Measurements from ENCODE around the gene DPP6.

DPP6 gene

DNA sequence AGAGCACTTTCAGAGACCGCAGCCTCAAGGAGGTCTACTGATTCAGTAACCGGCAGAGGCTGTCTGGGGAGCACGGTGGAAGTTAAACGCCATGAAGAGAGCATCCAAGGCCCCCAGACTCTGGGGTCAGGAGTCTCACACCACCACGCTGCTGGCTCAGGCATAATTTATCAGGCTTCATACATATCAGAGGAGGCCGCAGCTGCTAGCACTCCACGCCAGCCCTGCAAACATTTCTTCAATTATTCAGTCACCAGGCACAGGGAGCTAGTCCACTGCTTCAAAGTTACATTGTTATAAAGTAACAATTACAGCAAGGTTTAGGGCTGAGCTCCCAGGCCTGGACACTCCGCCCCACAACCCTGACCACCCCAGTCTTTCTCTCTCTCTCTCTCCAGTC is 852.9 kb downstream of the DPP6 start:
- no peak for DNase-seq

- DNase-seq, result no peak
Measured at GRCh38 chr7:154905615-154906014, 853.4 kb downstream of the DPP6 start.

DNA sequence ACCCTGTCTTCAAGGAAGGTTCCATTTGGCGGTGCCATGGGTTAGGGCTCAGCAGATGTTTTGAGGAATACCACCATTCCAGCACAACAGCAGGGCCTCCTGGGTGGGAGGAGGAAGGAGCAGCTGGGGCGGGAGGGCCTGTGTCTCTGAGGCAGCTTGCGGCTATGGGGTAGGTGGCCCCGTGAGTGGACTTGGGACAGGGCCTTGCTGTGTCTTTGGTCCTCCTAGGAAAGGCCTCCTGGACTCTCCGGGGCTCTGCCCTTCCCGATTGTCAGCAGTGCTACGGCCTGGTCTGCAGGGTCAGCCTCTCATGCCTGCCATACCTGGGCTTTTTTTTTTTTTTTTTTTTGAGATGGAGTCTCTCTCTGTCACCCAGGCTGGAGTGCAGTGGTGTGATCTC is 854.0 kb downstream of the DPP6 start:
- DNase-seq, result no peak

DNA sequence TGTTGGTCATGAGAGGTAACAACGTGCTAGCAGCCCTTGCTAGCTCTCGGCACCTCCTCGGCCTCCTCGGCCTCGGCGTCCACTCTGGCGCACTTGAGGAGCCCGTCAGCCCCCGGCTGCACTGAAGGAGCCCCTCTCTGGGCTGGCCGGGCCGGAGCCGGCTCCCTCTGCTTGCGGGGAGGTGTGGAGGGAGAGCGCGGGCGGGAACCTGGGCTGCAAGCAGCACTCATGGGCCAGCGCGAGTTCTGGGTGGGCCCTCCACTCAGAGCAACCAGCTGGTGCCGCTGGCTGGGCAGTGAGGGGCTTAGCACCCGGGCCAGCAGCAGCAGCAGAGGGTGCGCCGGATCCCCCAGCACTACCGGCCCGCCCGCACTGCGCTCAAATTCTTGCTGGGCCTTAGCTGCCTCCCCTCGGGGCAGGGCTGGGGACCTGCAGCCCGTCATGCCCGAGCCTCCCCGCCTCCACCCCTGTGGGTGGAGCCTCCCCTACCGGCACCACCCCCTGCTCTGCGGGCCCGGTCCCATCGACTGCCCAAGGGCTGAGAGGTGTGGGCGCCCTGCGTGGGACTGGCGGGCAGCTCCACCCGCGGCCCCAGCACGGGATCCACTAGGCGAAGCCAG is 854.6 kb downstream of the DPP6 start:
- DNase-seq, result no peak

GRCh38 chr7:154907651-154908620 is 855.7 kb downstream of the DPP6 start:
- DNase-seq, result no peak

DNA sequence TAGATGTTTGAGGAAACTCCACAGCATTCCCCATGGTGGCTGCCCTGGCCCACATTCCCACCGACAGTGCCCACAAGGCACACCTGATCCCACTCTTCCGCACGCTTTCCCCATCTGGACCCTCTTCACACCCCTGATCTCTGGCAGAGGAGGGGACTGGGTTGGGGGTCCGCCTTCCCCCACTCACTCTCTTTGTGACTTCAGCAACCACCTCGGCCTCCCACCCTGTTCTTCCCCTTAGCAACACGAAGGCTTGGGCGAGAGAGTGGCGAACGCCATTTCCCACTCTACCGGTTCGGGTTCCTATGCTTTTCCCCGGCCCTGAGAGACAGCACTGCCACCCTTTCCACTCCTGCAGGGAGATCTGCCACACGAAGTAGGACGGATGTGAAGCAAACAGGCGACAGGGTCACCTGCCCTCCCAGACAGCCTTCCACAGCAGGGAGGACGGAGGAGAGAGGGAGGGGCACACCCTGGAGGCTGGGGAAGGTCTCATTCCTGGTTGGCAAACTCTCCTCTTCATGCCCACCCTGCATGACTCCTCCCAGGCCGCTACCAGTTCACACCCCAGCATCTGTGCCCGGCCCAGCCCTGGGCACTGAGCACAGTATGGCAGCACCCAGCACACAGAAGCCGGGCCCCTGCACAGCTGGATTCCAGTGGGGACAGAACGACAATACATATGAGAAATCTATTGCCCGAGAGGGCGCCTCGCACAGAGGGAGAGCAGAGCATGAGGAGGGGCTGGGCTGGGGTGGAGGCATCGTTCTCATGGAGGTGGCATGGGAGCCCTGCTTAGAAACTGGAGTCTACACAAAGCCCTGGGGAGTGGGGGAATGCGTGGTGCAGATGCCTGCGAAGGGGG is 857.3 kb downstream of the DPP6 start:
- no peak for DNase-seq

DNA sequence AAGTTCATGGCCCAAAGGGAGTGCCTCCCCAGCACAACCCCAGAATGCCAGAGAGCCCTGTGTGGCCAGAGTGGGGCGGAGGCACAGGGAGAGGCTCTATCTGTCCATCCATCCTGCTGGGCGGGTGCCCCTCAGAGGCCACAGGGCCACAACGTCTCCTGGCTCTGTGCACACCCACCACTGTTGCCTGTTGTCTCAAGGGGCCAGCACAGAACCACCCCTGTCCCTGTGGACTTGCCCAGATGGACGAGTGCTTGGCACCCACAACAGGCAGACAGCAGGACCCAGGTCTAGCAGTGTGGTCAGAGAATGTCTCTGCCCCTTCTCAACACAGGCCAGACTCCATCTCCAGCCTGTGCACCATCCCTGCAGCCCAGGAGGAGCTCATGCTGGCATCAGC is 857.9 kb downstream of the DPP6 start:
- DNase-seq, result no peak

- DNase-seq, result no peak
Measured at GRCh38 chr7:154910977-154911376, 858.8 kb downstream of the DPP6 start.

- DNase-seq, result no peak
Measured at GRCh38 chr7:154911411-154911810, 859.2 kb downstream of the DPP6 start.

DNA sequence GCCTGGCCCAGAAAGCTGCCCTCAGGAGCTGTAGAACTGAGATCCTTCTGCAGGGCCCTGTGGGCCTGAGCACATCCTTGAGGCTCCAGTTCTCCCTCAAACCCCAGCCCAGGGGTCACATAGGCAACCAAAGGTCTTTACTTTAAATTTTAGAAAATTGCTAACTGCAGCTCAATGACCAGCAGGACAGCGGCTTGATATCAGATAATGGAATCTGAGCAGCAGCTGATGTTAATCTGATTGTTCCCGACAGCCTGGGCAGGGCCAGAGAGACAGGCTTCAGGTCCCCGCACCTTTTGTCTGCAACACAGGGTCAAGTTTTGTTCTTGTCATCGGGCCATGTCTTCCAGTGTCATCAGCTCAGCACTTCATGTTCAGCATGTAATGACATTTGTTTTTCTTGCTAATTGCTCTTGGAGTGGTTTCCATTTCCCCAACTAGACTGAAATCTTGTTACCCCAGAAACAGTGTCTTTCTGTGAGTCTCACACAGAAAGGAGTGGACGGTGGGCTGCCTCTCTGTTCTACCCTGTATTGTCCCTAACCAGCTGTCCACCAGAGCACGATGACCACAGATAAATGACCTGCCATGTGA is 859.8 kb downstream of the DPP6 start:
- no peak for DNase-seq

- no peak for DNase-seq
Measured at GRCh38 chr7:154912871-154913637, 860.9 kb downstream of the DPP6 start.

- peak; percentile 43 to 64 for DNase-seq
Measured at GRCh38 chr7:154913638-154914307, 861.6 kb downstream of the DPP6 start.

DNA sequence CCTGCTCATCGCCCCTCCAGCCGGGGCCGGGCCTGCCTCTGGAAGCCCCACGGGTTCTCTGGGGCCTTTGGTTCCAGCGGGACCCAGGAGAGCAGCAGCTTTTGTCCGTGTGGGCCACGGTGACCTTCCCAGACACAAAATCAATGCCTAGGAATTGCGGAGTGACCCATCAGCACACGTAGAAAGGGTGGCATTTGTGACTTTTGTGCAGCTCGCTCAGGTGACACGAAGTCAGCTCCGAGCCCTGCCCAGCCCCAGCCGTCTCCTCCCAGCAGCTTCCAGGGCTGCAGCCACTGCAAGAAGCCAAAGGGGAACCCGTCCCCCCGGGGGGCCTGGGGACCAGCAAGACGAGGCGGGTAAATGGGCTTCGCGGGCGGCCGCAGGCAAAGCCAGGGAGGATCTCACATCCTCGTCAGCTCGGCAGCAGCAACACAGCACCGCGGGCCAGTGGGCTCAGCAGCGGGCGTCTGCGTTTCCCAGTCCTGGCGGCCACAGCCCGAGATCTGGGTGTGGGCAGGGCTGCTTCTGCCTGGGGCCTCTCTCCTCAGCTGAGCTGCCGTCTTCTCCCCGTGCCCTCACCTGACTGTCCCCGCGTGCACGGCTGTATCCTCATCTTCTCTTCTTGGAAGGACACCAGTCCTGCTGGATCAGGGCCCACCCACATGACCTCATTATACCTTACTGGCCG is 862.3 kb downstream of the DPP6 start:
- no peak for DNase-seq

GRCh38 chr7:154914996-154915380 is 862.8 kb downstream of the DPP6 start:
- DNase-seq, result peak in 1 of 2 experiments; percentile 3

DNA sequence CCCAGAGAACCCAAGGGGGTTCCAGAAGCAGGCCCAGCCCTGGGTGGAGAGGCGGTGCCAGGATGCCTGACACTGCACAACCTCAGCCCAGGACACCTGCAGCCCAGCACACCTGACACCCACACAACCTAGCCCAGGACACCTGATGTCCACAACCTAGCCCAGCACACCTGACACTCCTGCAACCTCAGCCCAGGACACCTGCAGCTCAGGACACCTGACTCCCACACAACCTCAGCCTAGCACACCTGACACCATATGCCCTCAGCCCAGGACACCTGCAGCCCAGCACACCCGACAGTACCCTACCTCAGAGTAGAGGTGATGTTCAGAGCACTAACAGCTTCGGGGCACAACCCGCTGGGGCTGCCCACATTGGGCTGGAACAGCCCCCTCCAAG is 863.4 kb downstream of the DPP6 start:
- no peak for DNase-seq

GRCh38 chr7:154916381-154916780 is 864.2 kb downstream of the DPP6 start:
- no peak for DNase-seq

- no peak for DNase-seq
Measured at GRCh38 chr7:154916856-154917807, 864.9 kb downstream of the DPP6 start.

DNA sequence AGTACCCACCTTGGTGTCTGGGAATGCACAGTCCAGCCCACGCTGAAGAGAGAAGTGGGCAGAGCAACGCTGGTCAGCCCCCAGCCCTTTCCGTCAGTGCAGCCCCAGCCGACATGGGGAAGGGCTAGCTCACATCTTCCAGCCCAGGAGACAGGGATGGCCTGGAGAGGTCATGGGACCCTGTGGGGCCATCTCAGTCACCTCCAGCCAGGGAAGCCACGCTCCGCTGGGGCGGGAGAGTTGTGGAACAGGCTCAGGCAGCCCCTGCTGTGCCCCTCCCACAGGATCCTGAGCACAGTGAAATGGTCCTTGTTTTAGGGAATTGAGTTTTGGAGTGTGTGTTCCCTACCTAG is 865.6 kb downstream of the DPP6 start:
- DNase-seq, result no peak

DNA sequence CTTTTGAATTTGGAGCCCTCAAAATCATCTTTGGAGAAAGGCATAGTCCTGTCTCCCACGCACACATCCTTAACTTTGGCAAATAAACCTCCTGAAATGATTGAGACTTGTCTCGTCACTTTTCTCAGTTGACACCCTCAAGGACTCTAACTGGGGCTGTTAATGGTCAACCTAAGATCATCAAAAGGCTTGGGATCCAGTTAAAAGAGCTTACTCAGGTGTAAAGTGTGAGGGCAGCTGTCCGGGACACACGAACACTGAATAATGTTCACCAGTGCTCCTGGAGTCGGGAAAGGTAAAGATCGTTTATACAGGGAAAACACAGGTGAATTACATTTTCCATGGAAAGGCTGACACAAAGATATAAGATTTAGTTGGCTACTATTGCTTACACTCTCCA is 866.1 kb downstream of the DPP6 start:
- DNase-seq, result no peak

DNA sequence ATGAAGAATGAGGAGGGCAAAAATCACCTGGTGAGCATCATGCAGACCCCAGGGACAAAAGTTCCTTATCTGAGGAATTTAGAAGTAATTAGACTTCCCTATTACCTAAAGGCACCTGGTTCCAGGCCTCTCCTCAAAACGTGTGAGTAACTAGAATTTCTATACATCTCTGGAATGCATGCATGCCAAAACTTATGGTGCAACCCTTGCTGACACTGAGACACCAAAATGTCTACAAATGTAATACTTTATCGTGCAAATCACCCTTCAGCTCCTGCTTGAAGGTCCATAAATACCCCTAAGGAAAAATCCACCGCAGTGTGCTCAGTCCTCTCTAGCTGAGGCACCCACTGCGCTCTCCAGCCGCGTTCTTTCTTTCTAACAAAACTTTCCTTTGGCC is 866.5 kb downstream of the DPP6 start:
- DNase-seq, result no peak
